HG03457 (cell line): ENCODE measurements around the gene KRTAP5-5.
"Not testable (repeated sequence)": the region's sequence is repeated elsewhere in the genome, so short reads cannot be mapped to it uniquely, and the experiment has no call there.

Experiments
- ATAC-seq: cut with Tn5 transposase; IDR thresholded peaks from one replicate; pipeline ENCODE4 v1.9.1; 2021; ENCODE audit warnings: moderate number of reproducible peaks; ENCODE audit not compliant: unreplicated experiment

The KRTAP5-5 gene, protein sequence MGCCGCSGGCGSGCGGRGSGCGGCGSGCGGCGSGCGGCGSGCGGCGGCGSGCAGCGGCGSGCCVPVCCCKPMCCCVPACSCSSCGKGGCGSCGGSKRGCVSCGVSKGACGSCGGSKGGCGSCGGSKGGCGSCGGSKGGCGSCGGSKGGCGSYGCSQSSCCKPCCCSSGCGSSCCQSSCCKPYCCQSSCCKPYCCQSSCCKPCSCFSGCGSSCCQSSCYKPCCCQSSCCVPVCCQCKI

DNA sequence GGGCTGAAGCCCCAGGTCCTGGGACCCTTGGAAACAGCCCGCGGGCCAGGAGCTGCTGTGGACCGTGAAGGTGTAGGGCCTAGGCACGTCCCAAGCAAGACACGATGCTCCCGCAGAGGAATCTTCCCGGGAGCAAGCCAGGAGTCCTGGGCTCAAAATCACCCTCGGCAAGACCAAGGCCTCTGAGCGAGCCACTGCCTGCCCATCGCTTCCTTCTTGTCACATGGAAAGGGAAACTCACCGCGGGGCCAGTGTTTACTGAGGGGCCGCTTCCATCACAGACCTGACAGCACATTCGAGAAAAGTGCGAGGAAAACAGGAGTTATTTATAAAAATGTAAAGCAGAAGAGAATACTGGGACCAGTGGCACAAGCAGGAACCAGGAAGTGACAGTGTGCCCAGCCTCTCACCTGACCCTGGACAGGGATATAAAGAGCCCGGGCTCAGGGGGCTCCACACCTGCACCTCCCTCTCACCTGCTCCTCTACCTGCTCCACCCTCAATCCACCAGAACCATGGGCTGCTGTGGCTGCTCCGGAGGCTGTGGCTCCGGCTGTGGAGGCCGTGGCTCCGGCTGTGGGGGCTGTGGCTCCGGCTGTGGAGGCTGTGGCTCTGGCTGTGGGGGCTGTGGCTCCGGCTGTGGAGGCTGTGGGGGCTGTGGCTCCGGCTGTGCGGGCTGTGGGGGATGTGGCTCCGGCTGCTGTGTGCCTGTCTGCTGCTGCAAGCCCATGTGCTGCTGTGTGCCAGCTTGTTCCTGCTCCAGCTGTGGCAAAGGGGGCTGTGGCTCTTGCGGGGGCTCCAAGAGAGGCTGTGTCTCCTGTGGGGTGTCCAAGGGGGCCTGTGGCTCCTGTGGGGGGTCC lies at the start of gene KRTAP5-5:
KRTAP5-5 (plus strand) TSS at position 450 of the 860 bp plus-strand sequence; CDS start at position 516, 66 bp downstream.
- no peak for ATAC-seq

DNA sequence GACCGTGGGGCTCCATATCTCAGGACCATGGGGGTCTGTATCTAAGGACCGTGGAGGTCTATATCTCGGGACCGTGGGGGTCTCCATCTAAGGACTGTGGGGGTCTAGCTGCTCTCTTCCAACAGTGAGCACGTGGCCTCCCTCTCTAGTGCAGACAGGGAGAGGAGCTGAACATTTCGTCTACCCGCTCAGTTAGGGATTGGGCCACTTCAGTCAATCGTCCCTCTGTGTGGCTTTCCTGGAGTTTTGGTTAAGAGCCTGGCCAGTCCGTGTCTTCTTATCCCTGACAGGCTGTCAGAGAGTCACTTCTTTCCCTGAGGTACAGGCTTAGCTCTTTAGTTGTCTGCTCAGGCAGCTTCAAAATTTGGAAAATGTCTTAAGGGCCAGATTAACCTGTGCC lies 47.6 kb upstream of the KRTAP5-5 start:
- ATAC-seq = no peak

DNA sequence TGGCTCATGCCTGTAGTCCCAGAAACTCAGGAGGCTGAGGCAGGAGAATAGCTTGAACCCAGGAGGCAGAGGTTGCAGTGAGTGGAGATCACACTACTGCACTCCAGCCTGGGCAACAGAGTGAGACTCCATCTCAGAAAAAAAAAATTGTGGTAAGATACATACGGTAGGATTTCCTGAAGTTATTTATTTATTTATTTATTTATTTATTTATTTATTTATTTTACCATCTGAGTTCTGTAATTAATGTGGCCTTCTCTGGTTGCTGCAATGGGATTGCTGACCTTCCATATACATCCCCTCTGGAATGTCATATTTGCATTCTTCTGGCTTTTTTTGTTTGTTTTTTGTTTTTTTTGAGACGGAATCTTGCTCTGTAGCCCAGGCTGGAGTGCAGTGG lies 46.7 kb upstream of the KRTAP5-5 start:
- not testable (repeated sequence) for ATAC-seq

DNA sequence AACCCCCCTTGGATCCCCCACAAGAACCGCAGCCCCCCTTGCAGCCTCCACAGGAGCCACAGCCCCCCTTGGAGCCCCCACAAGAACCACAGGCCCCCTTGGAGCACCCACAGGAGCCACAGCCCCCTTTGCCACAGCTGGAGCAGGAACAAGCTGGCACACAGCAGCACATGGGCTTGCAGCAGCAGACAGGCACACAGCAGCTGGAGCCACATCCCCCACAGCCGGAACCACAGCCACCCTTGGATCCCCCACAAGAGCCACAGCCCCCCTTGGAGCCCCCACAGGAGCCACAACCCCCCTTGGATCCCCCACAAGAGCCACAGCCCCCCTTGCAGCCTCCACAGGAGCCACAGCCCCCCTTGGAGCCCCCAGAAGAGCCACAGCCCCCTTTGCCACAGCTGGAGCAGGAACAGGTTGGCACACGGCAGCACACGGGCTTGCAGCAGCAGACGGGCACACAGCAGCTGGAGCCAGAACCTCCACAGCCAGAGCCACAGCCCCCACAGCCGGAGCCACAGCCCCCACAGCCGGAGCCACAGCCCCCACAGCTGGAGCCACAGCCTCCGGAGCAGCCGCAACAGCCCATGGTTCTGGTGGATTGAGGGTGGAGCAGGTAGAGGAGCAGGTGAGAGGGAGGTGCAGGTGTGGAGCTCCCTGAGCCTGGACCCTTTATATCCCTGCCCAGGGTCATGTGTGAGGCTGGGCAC lies 44.8 kb upstream of the KRTAP5-5 start, which contains the start of gene KRTAP5-1:
KRTAP5-1 (minus strand) TSS at position 623 of the 710 bp plus-strand sequence; CDS start at position 589, 34 bp downstream.
- ATAC-seq = not testable (repeated sequence)

DNA sequence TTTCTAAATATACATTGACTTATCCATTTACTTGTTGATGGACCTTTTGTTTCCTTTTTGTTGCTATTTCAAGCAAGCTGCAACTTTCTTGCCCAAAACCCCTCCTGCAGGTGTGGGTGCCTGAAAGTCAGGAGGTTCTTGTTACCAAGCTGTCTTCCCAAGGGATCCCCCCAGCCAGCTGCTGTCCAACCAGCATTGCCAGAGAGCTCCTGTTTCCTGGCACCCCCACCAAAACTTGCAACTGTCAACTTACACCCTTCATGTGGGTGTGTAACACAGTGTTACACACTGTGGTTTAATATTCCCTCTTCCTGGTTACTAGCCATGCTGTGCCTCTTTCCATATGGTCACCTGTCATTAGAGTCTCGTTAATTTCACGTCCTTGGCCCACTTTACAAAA lies 42.9 kb upstream of the KRTAP5-5 start:
- no peak for ATAC-seq

DNA sequence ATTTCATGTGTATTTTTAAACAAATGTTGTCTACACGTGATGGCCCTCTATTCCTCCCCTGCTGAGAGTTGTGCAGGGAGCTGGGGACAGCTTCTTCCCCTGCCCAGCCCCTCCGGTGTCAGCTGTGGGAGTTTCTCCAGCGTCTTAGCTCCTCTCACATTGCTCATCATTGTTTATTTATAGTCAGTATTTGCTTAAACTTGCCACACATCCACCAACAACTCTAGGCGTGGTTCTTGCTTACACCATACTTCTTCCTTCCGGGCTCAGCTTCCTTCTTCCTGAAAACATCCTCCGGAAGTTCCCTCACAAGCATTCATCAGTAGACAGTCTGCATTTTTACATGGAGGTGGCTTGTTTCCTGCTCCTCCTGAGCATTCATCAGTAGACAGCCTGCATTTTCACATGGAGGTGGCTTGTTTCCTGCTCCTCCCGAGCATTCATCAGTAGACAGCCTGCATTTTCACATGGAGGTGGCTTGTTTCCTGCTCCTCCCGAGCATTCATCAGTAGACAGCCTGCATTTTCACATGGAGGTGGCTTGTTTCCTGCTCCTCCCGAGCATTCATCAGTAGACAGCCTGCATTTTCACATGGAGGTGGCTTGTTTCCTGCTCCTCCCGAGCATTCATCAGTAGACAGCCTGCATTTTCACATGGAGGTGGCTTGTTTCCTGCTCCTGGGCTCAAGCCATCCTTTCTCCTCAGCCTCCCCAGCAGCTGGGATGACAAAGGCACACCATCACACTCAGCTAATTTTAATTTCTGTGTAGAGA lies 40.2 kb upstream of the KRTAP5-5 start:
- ATAC-seq = not testable (repeated sequence)

DNA sequence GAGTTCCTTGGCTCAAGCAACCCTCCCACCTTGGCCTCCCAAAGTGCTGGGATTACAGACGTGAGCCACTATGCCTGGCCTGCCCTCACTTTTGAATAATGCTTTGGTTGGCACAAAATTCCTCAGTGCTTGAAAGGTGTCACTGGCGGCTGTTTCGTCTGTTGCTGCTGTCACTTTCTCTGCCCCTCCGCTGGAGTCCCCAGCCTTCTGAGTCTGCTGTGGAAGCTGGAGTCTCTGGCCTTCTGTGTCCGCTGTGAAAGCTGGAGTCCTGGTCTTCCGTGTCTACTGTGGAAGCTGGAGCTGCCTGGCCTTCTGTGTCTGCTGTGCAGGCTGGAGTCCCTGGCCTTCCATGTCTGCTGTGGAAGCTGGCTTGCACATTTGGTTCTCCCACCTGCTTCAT lies 39.6 kb upstream of the KRTAP5-5 start:
- no peak for ATAC-seq

DNA sequence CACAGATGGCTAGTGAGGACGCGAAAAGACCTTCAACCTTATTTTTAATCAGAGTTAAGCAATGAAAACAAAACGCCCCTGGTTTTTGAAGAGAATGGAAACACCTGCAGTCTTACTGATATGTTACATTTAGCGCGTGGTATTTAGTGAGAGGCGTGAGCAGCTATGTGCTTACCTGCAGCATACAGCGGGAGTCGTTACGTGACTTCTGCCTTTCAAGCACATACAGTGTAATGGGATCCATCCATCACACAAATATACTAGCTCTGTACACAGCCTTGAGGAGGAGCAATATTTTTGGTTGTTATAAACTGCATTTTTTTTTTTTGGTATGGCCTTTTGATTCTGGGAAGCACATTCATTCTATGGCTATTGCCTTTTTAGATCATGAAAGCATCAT lies 36.9 kb upstream of the KRTAP5-5 start:
- no peak for ATAC-seq

DNA sequence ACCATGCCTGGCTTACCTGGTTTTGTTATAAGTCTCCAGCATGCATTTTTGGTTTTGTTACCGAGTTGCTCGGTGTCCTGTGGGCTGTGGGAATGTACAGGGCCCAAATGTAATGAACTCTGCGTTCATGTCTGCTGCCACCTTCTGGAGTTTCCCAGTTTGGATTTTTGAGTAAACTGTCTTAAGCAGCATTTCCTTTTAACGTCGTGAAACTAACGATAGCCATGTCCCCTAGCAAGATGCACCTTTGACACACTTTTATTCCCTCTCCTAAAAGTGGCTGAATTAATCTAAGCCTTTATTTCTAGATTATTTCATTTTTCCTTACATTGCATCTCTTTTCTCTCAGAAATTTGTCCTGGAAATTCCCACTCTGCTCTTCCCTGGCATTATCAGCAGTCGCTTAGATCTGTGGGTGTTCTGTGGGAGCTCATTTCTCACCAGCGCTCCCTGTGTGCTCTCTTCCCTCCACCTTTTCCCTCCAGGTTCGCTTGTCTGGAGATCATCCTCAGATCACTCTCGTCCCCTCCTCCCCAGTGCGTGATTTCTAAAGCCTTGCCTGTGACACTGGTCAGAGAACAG lies 33.5 kb upstream of the KRTAP5-5 start:
- ATAC-seq = not testable (repeated sequence)

DNA sequence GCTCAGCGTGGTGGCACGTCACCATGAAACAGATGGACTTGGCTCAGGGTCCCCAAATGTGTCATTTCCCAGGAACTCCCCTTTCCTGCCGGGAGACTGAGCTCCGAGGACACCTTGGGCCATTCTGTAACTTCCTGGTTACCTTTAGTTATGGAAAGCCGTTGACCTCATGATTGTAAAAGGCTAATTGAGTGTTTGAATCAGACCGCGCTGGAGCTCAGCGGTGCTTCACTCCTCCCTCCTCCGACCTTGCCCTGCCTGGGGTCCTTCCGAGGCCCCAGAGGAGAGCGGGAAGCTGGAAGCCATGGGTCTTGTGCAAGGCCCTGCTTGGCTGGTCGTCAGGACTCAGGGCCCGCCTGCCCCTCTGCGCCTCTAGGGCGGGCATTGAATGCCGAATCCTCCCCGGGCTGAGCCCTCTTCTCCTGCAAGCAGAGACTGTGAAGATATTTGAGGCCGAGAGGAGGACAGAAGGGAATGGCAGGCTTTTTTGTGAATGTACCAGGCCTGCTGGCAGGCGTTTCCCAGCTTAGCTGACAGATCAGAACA lies 32.9 kb upstream of the KRTAP5-5 start:
- ATAC-seq = not testable (repeated sequence)

DNA sequence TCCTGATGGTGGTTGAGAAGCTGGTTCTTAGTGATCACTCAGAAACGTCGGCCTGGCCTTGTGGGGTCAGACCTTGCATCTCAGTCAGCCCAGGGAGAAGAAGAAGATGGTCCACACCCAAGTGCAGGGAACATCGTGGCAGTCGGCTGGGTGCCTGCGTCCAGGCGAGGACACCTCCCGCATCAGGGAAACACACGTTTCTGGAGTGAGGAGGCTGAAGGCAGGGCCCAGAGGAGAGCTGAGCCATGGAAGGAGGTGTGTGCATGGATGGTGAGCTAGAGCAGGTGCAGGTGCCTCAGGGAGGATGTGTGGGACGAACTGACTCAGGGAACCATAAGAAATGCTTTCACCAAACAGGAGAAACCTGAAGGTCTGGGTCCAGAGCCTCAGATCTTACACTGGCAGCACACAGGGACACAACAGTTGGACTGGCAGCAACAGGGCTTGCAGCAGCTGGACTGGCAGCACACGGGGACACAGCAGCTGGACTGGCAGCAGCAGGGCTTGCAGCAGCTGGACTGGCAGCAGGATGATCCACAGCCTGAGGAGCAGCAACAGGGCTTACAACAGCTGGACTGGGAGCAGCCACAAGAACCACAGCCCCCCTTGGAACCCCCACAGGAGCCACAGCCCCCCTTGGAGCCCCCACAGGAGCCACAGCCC lies 32.1 kb upstream of the KRTAP5-5 start:
- no peak for ATAC-seq

DNA sequence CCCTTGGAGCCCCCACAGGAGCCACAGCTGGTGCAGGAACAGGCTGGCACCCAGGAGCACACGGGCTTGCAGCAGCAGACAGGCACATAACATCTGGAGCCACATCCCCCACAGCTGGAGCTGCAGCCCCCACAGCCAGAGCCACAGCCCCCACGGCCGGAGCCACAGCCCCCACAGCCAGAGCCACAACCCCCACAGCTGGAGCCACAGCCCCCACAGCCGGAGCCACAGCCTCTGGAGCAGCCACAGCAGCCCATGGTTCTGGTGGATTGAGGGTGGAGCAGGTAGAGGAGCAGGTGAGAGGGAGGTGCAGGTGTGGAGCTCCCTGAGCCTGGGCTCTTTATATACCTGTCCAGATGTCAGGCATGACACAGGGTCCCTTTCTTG lies 31.6 kb upstream of the KRTAP5-5 start, which contains the start of gene KRTAP5-2:
KRTAP5-2 (minus strand) TSS at position 301 of the 387 bp plus-strand sequence; CDS start at position 257, 44 bp downstream.
- ATAC-seq = no peak

DNA sequence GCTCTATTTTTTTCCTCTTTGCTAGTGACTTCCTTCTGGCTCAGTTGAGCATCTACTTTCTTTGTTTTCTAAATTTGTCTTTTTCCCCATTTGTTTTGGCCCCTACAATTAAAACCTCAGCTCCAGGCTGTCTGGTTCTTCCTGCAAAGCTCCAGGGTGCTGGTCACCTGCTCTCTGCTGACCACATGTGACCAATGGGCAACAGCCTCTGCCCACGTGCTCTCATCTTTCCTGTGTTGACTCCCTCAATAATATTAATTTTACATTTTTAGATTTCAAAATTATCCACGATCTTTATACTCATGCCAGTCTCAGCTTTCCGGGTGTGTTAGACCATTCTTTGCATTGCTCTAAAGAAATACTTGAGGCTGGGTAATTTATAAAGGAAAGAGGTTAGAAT lies 31.2 kb upstream of the KRTAP5-5 start:
- ATAC-seq = not testable (repeated sequence)

DNA sequence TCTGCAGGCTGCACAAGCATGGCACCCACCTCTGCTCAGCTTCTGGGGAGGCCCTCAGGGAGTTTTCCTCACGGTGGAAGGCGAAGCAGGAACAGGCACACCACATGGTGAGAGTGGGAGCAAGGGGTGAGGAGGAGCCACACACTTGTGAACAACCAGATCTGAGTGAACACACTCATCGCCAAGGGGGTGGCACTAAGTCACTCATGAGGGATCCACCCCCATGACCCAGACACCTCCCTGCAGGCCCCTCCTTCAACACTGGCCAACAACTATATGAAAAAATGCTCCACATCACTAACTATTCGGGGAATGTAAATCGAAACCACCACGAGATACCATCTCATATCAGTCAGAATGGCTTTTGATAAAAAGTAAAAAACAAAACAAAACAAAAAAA lies 30.8 kb upstream of the KRTAP5-5 start:
- no peak for ATAC-seq

DNA sequence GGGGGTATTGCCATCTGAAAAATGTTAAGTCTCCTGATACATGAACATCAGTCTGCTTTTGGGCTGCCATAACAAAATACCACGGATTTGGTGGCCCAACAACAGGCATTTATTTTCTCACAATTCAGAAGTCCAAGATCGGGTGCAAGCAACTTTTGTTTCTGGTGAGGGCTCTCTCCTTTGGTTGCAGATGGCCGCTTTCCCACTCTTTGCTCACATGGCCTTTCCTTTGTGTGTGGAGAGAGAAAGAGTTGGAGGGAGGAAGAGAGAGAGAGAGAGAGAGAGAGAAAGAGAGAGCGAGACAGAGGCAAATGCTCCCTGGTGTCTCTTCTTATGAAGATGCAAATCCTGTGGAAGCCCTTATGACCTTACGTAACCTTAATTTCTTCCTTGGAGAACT lies 28.9 kb upstream of the KRTAP5-5 start:
- ATAC-seq = no peak

DNA sequence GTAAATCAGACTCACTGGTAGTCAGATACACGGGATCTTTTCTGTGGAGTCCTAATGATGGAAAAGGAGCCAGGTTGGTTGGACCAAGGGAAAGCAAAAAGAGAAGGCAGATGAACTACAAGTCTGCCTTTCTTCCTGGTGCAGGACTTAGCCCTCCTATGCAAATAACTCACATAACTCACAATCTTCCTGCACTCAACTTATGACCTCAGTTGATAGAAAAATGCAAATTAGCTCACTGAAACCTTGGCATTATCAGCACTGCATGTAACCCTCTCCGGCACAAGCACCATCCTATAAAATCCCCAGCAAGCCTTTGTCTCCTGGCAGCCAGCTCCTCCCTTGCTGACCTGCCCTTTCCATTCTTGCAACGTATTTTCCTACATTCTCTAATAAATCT lies 27.9 kb upstream of the KRTAP5-5 start:
- not testable (repeated sequence) for ATAC-seq

DNA sequence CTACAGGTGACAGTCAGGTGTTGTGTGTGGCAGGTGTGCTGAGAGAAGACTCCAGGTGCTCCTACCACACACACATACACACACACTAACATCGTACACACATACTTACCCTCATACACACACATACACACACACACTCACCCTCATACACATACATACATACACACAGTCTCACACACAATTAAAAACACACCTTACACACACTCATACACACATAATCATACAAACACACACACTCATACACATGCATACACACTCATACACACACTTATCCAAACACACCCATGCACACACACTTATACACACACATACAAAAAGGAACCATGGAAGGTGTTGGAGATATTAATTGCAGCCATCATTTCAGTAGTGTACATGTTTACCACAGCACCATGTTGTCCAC lies 25.9 kb upstream of the KRTAP5-5 start:
- no peak for ATAC-seq

DNA sequence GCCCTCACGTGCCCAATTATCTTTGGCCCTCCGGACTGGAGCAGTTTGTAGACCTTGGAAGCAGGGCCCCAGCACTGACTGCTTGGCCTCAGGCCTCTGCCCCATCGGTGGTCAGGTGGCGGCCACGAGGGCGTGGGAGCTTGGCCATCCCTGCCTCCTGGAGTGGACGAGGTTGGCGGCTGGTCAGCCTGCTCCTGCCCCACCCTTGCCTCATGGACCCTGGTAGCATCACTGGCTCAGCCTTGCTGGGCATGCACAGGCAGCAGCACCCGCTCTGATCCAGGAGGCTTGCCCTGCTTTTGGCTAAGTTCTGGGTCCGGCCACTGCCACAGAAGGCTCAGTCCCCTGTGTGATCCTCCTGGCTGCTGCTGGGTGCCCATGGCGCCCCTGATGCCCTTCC lies 25.4 kb upstream of the KRTAP5-5 start:
- ATAC-seq = no peak

DNA sequence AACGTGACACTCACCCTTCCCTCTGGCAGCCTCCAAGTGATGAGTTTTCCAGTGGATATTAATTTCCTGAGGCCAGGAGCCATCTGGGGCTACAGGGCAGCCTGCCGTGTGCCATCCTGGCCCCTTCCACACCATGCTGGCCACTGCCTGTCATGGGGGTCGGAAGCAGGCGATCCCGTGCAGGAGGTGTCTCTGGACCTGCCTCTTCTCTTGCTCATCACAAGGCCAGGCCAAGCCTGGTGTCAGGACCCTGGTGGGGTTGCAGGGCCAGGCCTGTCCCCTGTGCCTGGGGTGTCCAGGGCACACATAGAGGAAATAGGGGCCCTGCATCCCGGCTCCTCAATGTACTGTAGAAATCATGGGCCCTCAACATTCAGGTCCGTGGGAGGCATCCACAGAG lies 24.9 kb upstream of the KRTAP5-5 start:
- ATAC-seq = no peak
